Right lung (tissue), 5 donors: Measurements from ENCODE around the gene ZC3H15. TPM values are rescaled to one million over a fixed set of nuclear protein-coding genes. Genes with fewer than 3 reads are reported as not detected.

Experiments
- DNase-seq, 2 donors: peaks; one replicate each; pipeline ENCODE4 v3.0.0-alpha.2; 2013
- polyA plus RNA-seq, 5 donors: library from polyadenylated mRNA; unstranded; fragments of 120-200 nt; gene quantifications; one replicate each; pipeline versions ENCODE4 v1.2.1 to v1.2.3, GENCODE V29; 2013; ENCODE audit warnings: inconsistent platforms in 1 of 5, low replicate concordance in 1 of 5; ENCODE audit not compliant: insufficient read length in 5 of 5, insufficient read depth in 1 of 5

Gene ZC3H15
- polyA plus RNA-seq, 5 donors: 81.4 to 129 (median 121) TPM

DNA sequence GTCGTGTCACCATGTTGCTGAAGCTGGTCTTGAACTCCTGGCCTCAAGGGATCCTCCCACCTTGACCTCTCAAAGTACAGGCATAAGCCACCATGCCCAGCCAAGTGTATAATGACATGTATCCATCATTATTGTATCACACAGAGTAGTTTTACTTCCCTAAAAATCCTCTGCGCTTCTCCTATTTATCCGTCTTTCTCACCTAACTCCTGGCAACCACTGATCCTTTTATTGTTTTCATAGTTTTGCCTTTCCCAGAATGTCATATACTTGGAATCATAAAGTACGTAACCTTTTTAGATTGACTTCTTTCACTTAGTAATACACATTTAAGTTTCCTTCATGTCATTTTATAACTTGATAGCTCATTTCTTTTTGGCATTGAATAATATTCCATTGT, 51.0 kb downstream of the ZC3H15 start:
- DNase-seq: no peak

- DNase-seq: no peak
Measured at GRCh38 chr2:186540941-186541340, 54.9 kb downstream of the ZC3H15 start.

DNA sequence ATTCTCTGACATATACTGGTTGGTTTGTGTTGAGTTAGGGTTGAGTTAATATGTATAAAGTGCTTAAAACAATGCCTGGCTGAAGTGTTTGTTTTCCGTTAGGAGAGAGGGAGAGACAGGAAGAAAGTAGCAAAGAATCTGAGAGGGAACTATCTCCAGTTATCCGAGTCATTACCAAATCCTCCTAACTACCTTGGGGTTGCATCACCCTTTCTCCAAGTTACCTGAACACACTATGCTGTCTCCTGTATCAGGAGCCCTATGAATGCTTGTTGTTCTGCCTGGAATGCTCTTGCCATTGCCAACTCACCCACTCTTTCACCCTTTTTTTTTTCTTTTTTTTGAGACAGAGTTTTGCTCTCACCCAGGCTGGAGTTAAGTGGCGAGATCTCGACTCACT, 55.9 kb downstream of the ZC3H15 start:
- no peak for DNase-seq

DNA sequence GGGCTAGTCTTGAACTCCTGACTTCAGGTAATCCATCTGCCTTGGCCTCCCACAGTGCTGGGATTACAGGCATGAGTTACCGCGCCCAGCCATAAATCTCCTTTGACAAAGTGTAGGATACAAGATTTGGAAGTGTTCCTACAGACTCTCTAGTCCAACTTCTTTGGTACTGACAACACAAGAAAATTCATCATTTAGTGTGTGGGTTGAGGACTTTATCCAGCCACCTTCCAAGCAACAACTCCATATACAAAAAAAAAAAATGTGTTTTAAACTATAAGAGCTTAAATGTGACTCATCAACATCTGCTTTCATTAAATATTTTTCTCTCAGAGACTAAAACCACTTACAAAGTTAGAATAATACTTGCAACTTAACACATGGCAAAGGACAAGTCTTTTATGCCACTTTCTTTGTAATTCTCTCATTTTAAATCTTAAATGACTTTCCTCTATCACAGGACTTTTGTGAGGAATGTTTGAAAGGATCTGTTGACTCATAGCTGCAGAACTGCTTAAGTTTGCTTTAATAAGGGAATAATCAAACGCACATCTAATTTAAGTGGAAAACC, 57.6 kb downstream of the ZC3H15 start:
- no peak for DNase-seq

- no peak for DNase-seq
Measured at GRCh38 chr2:186544255-186544675, 58.2 kb downstream of the ZC3H15 start.

DNA sequence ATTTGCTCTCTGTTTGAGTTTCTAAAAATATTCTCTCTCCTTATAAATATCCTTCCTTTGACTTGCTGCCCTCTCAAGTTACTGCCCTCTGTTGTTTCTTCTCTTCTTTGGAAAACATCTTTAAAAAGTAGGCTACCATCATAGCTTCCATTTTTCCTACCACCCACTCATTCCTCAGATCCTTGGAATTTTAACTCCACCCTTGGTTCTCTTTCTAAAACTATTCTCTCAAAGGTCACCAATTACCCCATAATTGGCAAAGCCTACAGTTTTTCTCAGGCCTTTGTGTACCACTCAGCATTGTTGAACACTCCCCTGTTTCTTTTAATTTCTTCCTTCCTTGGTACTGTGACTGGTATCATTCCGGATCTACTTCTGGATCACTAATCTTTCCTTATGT, 60.8 kb downstream of the ZC3H15 start:
- no peak for DNase-seq

GRCh38 chr2:186551323-186552050, 65.4 kb downstream of the ZC3H15 start:
- no peak for DNase-seq

- DNase-seq: no peak
Measured at GRCh38 chr2:186554429-186554828, 68.4 kb downstream of the ZC3H15 start.

GRCh38 chr2:186554850-186555671, 69.0 kb downstream of the ZC3H15 start:
- DNase-seq: no peak

DNA sequence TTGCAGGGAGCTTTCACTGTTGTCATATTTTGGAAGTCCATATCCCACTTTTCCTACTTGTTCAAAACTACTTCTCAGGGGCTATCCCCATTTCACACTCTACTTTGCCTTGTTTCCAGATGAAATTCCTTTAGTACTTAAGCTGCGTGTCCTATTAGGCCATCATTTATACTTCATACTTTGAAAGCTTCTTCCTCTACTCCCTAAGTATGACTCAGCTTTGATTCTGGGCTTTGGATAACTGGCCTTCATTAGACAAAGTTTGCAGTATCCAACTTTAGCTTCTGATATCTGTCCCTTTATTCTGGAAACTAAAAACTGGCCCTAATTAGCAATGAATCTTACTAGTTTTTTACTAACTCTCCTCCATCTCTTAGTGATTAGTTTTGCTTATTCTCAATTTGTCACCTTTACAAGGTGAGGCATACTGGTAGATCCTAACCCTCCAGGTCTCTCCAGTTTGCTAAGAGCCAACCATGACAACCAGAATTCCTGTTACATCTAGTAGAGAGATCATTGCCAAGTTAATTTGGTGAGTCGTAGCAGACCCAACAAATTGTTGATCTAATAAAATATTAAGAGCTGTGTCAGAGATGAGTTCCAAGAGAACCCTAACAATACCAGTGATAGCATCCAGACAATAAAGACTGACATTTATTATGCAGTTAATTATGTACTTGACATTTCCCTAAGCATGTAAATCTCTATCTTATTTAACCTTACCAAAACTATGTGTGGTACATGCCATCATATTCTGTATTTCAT, 72.6 kb downstream of the ZC3H15 start:
- DNase-seq: no peak

Other genes starting within 250 kb of the ZC3H15 start
- 10 to 100 TPM; 36.0 to 65.4 (median 62.1) TPM for gene ITGAV, start 103.8 kb downstream of the ZC3H15 start, polyA plus RNA-seq
- gene FAM171B, start 207.8 kb downstream of the ZC3H15 start, polyA plus RNA-seq: 10 to 100 TPM in 2 of 5 donors, 1 to 10 TPM in 3; 5.6 to 10.5 (median 8.8) TPM